Measurements from ENCODE around the gene UTP11.

The UTP11 gene

GRCh38 chr1:38061883-38062328 is 49.4 kb downstream of the UTP11 start:
- TF ChIP-seq, protein P1, sequence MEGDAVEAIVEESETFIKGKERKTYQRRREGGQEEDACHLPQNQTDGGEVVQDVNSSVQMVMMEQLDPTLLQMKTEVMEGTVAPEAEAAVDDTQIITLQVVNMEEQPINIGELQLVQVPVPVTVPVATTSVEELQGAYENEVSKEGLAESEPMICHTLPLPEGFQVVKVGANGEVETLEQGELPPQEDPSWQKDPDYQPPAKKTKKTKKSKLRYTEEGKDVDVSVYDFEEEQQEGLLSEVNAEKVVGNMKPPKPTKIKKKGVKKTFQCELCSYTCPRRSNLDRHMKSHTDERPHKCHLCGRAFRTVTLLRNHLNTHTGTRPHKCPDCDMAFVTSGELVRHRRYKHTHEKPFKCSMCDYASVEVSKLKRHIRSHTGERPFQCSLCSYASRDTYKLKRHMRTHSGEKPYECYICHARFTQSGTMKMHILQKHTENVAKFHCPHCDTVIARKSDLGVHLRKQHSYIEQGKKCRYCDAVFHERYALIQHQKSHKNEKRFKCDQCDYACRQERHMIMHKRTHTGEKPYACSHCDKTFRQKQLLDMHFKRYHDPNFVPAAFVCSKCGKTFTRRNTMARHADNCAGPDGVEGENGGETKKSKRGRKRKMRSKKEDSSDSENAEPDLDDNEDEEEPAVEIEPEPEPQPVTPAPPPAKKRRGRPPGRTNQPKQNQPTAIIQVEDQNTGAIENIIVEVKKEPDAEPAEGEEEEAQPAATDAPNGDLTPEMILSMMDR (IDR thresholded peaks at IDR 0.05; ENCODE audit: low read depth, low read length), result no peak
- no peak for DNase-seq (ENCODE audit: low read depth in 2 of 2)
- no peak overlapping the region for H3K4me3 ChIP-seq (replicated peaks in 1 of 2; ENCODE audit: low read depth in 2 of 2, low read length in 2 of 2)

GRCh38 chr1:38062361-38063288 is 50.1 kb downstream of the UTP11 start:
- no peak overlapping the region for H3K4me3 ChIP-seq (replicated peaks in 1 of 2; ENCODE audit: low read depth in 2 of 2, low read length in 2 of 2)
- no peak for DNase-seq (ENCODE audit: low read depth in 2 of 2)
- TF ChIP-seq, protein P1 (IDR thresholded peaks at IDR 0.05; ENCODE audit: low read depth, low read length), result no peak

GRCh38 chr1:38063616-38064015 is 51.1 kb downstream of the UTP11 start:
- TF ChIP-seq, protein P1 (IDR thresholded peaks at IDR 0.05; ENCODE audit: low read depth, low read length), result no peak
- H3K4me3 ChIP-seq (replicated peaks in 1 of 2; ENCODE audit: low read depth in 2 of 2, low read length in 2 of 2), result no peak overlapping the region
- DNase-seq (ENCODE audit: low read depth in 2 of 2), result no peak

GRCh38 chr1:38064197-38064903 is 51.8 kb downstream of the UTP11 start:
- TF ChIP-seq, protein P1 (IDR thresholded peaks at IDR 0.05; ENCODE audit: low read depth, low read length), result no peak
- no peak overlapping the region for H3K4me3 ChIP-seq (replicated peaks in 1 of 2; ENCODE audit: low read depth in 2 of 2, low read length in 2 of 2)
- DNase-seq (ENCODE audit: low read depth in 2 of 2), result peak; percentile 46 to 68

DNA sequence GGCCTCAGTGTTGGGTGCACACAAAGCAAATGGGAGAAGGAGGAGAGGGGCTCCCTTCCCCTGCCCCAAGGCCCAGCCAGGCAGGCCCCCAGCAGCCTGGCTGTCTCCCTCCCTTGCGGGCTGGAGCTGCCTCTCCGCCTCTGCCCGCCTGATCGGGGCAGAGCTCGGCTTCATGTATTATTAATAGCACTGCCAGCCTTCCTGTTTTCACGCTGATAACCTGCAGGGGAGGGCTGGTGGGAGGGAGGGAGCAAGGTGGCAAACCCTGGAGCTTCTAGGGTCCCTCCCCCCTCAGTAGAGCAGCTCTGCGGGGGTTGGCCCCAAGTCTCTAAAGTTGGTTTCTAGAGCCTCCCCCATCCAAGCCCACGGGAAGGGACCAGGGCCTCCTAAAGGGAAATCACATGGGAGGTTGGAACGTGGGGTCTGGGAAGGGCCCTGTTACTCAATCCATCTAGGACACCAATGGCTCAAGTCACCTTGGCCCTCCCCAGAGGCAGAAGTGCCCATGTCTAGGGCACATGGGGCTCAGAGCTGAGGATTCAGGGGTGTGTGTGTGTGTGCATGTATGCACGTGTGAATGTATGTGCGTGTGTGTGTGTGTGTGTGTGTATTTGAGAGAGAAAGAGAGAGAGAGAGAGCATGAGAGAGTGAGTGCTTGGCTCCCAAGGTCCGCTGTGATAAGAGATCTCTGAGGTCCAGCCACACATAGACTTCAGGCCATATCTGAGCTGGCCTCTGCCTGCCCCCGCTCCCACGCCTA is 55.9 kb downstream of the UTP11 start:
- TF ChIP-seq, protein P1 (IDR thresholded peaks at IDR 0.05; ENCODE audit: low read depth, low read length), result no peak
- H3K4me3 ChIP-seq (replicated peaks in 1 of 2; ENCODE audit: low read depth in 2 of 2, low read length in 2 of 2), result no peak overlapping the region

DNA sequence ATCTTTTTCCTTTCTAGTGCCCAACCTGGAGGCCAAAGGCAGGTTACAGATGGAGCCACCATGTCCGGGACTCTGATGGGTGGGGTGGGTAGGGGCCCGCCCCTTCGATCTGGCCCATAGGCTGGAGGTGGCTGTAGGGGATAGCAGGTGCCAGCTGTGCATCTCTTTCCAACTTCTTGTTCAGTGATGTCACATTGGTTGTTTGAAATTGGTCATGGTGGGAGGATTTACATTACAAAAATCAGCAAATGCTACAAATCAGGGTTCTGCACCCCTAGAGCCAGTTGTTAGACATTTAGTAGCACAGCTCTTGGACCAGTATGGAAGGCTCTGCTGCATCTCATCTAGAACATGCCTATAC is 56.4 kb downstream of the UTP11 start:
- no peak for DNase-seq (ENCODE audit: low read depth in 2 of 2)
- H3K4me3 ChIP-seq (replicated peaks in 1 of 2; ENCODE audit: low read depth in 2 of 2, low read length in 2 of 2), result no peak overlapping the region
- TF ChIP-seq, protein P1 (IDR thresholded peaks at IDR 0.05; ENCODE audit: low read depth, low read length), result no peak

More for the DNA sequence above, 55.9 kb downstream of the UTP11 start:
- DNase-seq (ENCODE audit: low read depth in 2 of 2), result no peak
